HG02885 (cell line): ENCODE data around the gene ZNHIT3.

Source experiments
- ATAC-seq: cut with Tn5 transposase; IDR thresholded peaks from one replicate; pipeline ENCODE4 v1.9.1; 2021; ENCODE audit warnings: mild to moderate bottlenecking; ENCODE audit not compliant: unreplicated experiment, poor library complexity

Gene ZNHIT3

DNA sequence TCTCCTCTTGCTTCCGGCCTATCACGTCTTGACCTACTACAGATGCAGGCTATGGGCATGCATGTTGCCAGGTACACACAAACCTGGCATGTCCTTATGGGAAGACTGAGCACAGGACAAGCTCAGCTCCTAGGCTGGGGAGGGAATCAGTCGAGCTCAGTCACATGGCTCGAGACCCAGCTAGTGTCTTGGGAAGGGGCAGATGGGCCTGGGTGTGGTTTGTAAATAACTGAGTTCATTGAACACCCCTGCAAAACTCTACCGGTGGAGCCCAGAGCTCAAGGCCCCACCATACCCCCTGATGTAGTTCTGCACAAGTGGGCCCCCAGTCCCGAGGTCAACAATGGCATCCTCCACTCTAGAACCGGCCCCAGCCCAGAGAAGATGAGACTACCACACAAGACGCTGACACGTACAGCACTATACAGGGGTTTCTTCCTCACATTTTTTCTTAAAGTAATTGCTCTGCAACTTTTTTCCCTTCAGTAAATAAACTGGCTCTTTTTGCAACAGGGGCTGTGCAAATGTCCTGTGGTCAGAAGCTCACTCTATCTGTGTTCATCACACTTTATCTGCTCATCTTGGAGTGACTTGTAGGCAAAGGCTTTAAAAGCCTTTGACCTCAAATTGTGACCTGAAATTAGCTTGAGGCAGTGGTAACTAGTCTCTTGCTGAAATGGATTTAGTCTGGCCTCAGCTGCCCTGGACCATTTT, 22.9 kb downstream of the ZNHIT3 start:
- ATAC-seq: no peak

DNA sequence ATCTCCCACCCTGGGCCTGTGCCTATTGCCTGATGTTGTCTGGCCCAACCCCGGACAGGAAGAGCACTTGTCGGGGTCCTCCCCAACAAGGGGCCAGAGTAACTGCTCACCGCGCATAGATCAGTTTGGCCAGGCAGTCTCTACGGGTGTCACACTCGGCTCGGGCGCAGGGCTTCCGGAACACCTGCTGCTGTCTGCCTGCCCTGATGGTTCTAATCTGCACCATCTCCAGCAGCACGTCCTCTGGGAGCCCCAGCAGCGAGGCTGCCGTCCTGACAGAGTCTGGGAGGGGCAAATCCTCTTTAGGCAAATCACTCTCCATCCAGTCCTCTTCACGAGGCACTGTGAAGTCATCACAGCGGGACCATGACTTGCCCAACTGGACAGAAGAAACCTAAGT, 24.2 kb downstream of the ZNHIT3 start:
- no peak for ATAC-seq

DNA sequence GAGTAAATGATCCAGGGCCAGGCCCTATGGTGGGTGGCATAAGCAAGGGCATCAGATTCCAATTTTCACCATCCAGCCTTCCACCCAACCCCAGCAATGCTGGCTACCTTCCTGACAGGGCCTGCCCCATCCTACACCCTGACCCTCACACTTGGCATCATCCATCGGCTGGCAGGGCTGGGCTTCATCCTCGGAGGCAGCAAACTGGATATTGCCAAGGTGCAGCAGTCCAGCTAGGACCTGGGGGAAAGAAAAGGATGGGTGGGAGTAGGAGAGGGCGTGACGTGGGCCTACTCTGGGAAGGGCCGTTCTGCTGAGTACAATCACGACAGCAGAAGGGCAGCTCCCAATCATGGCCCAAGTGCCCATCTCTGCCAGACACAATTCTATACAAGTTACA, 24.7 kb downstream of the ZNHIT3 start:
- ATAC-seq: no peak

DNA sequence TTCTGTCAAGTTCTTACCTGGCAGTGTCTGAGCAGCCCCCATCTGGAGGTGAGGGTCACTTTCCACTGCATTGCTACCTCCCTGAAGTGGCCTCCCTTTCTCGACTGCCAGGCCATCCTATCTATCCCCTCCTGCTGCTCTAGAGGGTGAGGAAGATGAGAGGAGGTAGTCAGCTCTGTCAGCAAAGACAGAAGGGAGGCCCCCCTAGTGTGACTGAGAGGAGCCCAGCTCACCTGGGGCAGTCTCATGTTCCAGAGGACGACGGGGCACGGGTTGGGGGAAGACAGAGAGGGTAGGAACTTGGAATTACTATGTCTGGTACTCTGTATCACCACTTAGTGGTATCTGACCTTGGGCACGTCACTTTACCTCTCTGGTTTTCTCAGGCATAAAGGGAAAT, 26.2 kb downstream of the ZNHIT3 start:
- no peak for ATAC-seq

DNA sequence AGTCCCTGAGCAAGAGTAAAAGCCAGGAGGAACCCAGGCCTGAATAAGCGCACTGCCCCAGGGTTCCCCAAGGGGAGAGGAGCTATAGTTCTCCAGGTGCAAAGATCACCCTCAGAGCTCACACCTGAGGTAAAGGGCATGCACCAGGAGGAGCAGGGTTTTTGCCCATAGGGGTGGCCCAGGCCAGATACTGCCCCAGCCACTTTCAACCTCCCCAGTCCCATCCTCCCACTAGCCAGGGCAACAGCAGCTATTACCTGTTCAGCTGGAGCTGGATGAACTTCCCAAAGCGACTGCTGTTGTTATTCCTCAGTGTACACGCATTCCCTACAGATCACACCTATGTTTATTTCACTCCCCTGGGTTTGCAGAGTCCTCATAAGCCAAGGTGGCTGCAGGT, 28.4 kb downstream of the ZNHIT3 start:
- no peak for ATAC-seq

DNA sequence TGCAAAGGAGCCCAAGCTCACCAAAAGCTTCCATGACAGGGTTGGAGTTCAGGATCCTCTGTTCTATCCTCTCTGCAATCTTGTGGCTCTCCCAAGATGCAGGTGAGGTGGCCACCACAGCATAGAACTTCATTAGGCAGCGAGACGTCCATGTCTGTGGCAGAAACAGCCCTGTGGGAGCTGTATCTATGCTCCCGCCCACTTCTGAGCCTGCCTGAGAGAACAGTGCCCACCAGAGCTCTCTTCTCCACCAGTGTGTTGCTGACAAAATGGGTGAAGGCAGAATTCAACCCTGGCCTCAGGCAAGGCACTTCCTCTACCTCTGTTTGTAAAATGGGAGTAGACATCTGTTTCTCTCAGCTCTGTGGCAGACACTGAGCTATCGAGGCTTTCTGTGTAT, 29.4 kb downstream of the ZNHIT3 start:
- no peak for ATAC-seq

DNA sequence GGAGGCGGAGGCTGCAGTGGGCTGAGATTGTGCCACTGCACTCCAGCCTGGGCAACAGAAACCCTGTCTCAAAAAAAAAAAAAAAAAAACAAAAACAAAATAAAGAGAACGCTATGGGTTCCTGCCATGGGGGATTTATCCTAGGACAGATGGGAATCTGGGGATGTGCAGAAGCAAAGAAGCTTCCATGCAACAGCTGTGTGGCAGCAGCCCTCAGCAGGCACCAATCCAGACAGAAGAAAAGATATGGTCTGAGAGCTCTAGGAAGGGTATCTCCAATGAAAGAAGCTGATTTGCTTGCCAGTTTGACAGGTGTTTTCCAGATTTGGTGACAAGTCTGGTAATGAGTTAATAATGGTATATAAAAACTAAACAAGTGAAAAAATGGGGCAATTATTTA, 36.6 kb downstream of the ZNHIT3 start:
- ATAC-seq: no peak

DNA sequence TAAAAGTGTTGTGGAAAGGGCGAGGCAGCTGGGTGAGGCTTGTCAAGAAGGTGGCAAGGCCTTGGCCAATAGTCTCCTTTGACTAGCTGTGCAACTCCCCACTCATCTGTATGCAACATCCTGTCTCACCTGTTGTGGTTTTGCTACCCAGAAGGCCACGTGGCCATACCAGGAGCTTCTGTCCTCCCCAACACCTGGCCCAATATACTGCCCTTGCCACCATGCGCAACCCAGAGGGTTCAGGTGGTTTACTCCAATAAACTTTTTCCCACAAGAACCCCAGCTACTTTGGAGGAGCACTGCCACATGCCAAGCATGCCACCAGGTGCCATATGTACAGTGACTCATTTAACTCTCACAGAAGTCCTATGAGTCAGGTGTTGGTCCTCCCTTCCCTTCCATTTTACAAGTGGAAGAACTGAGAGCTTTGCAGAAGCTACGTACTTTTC, 38.0 kb downstream of the ZNHIT3 start:
- ATAC-seq: no peak

DNA sequence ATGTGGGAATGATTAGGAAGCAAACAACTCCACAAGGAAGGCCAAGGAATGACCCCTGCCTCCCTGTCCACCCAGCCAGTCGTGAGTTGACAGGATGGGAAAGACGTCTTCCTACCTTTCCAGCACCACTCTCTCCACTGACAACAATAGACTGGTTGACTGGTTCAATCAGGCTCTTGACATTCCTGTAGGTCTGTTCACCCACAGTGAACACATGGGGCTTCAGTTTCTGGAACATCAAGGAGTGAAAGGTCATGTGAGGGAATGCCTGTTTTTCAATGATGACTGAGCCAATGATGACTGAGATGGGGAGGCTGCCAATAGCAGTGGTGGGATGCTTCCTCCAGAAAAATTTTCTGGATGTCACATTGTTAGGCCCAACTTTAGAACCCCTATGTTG, 38.6 kb downstream of the ZNHIT3 start:
- no peak for ATAC-seq

DNA sequence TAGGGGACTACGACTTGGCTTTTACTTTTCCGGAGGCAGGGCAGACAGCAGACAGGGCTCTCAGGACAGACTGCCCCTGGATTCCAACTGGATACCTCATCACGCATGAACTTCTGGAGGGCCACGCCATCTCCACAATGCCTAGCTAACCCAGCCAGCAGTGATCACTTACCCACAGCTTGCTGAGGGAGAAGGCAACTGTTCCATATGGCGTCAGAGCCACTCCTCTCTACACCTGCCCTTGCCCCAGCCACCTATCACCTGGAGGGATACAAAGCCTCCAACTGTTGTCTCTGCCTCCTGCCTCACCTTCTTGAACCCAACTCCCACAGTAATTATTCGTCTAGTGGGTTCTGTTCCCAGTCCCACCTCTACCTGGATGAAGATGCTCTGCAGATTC, 39.4 kb downstream of the ZNHIT3 start:
- ATAC-seq: no peak

DNA sequence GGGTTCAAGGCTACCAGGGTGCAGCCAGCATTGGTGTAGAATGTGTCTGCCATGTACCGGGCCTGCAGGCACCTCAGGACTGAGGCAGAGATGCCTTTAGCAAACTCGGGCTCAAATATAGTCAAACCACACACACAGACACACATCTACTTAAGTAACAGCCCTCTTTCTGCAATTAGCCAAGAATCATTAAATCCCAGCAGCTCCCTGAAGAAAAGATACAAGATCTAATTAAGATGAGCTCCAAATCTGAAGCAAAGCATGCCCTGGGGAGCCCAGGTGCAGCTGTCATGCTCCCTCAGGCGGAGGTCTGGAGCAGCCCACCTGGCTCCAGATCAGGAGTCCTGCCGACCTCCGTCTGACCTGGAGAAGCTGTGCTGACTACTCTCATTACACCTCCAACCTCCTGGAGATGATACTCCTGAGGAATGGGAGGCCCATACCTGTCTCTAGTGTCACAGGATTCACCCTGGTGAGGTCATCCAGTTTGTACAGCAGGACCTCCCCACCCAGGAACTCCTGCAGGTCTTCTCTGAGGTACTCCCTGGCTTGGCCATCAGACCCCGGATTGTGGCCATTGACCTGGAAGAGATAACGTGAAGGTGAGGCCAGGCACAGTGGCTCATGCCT, 41.3 kb downstream of the ZNHIT3 start:
- no peak for ATAC-seq

DNA sequence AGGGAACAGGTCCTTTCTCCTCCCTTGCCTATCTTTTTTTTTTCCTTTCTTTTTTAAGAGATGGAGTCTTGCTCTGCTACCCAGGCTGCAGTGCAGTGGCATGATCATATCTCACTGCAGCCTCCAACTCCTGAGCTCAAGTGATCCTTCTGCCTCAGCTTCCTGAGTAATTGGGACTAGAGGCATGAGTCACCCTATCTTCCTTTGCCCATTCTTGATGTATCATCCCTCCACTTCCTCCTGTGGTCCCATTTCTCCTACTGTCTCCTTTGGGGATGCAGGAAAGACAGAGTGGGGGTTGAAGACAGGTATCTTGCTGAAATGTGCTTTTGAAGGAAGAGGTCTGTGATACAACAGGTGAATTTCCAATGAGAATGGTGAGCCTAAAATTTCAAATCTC, 42.6 kb downstream of the ZNHIT3 start:
- ATAC-seq: no peak

DNA sequence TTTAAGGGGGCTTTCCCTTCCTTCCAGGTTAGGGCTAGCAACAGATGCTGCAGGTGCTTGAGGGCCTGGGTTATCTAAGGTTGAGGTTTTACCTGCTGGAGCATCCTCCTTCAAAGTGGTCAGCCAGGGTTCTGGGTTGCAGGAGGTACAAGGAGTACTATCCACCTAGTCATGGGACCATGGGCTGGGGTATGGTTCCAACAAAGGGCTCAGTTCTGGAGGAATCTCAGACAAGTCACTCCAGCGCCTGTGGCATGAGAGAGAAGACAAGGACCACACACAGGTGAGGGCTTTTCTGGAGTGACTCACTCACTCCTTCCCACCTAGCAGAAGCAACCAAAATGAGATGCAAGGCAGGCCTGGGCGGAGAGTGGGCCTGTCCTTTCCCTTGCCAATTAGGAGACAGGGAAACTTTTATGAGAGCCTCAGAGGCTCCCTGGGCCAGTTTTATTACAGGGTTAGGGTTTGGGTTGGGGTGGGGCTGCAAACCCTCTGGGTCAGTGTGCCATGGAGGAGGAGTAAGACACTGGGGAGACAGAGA, 46.0 kb downstream of the ZNHIT3 start:
- no peak for ATAC-seq

DNA sequence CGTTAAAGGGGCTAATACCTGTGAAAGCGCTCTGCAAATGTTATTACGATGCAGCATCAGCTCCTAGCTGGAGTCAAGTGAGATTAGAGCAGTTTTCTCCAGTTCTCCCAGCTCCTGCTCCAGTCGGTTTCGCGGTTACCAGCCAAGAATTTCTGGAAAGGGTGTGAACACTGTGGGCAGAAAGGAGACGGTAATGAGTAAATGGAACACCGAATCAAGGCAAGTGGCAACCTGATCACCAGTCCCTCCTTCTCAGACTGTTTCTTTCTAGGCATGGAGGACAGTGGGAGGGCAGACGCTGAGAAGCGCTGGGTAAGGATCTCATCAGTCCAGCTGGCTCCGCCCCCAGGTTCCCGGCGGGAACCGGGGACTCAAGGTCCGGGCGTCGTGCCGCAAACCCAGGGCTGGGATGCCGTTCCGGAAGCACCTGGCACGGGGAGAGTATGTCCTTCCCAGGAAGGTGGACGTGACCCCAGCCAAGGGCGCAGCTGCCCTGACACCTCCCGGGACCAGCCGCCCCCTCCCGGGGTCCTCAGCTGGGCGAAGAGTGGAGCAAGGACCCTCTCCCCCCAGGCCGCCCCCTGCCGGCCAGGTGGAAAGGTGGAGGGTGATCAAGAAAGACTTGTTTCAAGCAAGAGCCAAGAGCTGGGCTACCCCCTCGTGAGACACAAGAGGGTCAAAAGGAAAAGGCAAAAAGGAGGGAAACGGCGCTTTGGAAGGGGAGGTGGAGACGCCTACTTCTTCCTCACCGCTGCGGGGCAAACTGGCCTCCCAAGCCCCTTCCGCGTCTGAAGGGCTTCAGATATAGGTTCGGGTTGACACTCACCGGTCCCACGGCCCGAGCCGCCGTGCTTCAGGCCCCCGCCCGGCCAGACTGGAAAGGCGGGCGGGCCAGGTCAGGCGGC, 47.7 kb downstream of the ZNHIT3 start:
- peak; percentile 29 for ATAC-seq

DNA sequence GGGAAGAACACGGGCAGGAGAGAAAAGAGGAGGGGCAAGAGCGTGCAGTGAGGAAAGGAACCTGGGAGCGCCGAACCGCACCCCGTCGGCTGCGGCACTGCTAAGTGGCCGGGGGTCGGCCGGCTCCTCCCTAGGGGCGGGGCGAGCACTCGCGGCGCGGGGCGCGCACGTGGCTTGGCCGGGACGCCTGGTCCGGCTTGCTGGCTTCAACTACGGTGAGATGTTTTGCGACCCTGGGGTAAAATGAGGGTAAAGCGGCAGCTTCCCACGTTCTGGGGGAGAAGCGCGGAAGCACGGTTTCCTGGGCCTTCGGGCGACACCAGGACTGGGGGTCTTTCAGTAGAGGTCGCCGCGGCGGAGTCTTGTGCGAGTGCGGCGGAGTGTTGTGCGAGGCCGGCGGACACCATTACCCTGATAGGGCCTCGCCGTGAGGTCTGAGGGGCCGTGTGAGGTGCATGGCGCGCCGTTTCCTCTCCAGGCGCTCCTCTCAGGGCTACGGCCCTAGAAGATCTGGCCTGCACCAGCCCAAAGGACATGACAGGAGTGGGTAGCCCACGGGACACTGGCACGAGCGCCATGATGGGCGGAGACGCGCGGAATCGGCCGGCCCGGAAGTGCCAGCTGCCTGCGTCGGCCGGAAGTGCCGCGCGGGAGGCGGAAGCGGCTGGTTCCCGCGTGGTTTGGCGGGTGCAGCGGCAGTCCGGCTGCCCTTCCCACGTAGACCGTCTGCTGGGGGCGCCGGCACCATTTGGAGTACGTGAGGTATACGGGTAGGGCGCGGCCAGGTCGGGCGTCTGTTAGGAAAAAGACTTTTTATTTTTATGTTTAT, 48.6 kb downstream of the ZNHIT3 start, which contains the start of the genes MYO19 and PIGW:
TSS of gene MYO19 (minus strand) at position 29 of the 829 bp plus-strand sequence. CDS start 2,330 bp downstream, outside the sequence.
TSS of gene PIGW (plus strand) at position 148 of the 829 bp plus-strand sequence. CDS start 2,115 bp downstream, outside the sequence.
- peak; percentile 84 for ATAC-seq

DNA sequence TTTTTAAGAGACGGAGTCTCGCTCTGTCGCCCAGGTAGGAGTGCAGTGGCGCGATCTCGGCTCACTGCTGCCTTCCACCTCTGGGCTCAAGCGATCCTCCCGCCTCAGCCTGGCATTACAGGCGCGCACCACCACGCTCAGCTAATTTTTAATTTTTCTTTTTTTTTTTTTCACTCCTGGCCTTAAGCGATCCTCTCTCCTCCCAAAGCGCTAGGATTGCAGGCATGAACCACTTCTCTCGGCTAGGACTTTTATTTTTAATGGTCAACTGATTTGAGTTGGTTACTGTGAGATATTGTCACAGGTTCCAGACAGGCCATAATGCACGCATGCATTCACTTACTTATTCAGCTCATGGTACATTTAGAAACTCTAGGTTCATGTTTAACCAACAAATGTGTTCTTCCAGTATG, 49.2 kb downstream of the ZNHIT3 start:
- ATAC-seq: no peak

DNA sequence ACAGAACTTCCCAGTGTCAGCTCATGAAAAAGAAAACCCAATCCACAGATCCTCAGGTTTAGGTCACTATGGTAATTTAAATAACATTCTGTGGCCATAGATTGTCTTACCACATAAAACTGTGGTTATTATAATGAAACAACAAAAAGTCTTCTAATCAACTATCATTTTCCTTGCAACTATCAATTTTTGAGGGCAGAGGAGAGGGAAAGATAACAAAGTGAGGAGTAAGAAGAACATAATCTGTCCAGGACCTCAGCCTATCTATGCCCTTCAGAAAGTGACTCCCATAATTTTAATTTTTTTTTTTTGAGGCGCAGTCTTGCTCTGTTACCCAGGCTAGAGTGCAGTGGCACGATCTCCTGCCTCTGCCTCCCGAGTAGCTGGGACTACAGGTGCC, 54.2 kb downstream of the ZNHIT3 start:
- no peak for ATAC-seq

DNA sequence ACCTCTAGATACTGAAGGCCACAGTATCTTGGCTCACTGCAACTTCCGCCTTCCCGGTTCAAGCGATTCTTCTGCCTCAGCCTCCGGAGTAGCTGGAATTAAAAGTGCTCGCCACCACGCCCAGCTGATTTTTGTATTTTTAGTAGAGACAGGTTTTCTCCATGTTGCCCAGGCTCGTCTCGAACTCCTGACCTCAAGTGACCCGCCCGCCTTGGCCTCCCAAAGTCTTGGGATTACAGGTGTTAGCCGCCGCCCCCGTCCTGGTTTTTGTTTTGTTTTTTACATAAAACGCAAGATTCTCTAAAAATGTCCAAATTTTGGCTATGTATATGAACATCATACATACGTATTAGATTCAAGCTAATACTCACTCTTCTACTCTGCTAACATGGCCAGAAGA, 56.3 kb downstream of the ZNHIT3 start:
- no peak for ATAC-seq

DNA sequence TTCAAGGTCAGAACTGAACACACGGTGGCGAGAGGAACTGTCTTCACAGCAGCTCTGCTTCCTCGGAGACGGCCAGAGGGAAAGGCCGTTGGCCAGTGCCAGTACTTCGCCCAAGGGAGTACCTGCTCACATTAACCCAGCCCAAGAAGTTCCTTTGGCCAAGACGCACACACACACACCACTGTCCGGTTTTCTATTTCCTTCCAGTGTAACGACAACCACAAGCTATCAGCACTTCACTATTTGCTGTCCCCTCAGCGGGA, 57.5 kb downstream of the ZNHIT3 start:
- ATAC-seq: peak; percentile 7
